ENCODE measurements around the gene CTSA.
"Not testable (repeated sequence)": the region's sequence is repeated elsewhere in the genome, so short reads cannot be mapped to it uniquely, and the experiment has no call there.

CTSA gene

DNA sequence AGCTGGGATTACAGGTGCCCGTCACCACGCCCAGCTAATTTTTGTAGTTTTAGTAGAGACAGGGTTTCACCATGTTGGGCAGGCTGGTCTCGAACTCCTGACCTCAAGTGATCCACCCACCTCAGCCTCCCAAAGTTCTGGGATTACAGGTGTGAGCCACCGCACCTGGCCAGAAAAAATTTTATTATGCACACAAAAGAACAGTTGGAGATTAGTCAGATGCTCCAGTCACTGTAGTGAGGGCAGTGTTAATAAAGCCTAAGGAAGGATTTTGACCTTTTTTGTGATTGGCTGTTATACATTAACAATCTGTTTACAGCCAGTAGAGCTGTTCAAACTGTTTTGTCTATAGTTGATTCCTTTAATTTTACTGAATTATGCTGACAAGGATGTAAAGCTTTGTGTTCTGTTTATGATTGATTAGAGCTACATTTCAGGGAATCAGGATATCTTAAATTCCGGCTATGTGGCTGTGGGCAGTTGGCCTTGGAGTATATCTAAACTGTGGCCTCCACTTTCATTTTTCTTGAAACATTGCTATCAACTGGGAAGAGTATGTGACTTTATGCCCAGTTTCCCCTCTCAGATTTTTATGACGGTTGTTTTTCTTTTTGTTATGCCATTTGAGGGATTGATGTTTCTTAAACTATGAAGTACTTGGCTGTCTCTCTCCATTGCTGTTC, 23.9 kb upstream of the CTSA start:
- DNase-seq = no peak

DNA sequence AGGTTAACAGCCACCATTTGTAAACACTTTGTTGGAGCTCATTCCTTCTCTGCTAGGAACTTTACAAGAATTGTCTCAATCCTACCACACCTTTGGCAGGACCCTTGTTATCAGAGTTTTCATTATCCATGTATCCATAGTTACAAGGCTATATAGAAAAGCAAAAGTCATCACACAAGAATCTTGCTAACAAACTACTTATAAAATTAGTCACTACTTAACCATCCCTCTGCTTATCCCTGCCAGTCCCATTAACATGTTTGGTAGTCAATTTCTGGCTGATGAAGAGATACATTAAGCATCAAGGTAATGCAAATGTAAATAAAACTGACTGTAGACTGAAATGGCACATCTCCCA, 23.3 kb upstream of the CTSA start:
- peak; percentile 60 for DNase-seq

DNA sequence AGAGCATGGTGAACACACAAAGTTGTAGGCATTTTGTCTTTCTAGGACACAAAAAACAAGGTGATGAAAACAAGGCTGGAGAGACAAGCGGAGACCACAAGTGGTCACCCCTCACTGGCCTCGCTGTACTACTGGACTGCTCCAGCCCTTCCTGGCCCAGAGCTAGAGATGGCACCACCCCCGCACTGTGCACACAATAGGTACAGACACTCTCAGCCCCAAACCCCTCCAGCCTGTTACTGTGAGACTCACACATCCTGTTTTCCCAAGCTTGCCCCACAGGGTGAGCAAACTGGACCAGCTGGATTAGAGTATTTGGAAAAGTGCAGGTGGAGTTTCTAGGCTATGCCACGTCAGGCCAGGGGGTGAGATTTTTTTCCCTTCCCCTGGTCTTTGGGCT, 18.5 kb upstream of the CTSA start:
- DNase-seq = no peak

DNA sequence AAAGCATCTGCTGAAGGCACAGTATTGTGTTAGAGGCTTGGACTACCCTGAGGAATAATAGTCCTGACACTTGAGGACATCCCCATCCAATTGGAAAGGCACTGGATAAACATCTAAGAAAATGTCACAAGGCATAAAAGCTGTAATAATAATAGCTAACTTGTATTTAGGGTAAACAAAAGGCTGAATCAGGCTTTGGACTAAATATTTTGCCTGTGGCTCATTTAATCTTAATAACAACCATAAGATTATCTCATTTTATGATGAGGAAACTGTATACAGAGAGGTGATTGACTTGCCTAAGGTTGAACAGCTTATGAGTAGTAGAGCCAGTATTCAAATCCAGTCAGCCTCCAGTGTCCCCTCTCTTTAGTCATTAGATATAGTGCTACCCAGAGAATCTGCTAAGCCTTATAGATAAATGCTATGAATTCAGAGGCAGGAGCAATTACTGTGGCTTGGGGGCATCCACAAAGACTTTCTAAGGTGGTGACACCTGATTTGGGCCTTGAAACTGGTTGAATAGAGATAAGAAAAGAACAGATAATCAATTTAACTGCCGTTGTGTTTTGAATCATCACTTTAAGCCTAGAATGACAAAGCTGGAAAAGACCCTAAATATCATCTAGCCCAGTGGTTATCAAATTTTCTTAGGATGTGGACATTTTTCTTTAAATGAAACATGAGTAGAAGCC, 17.6 kb upstream of the CTSA start:
- no peak for DNase-seq

DNA sequence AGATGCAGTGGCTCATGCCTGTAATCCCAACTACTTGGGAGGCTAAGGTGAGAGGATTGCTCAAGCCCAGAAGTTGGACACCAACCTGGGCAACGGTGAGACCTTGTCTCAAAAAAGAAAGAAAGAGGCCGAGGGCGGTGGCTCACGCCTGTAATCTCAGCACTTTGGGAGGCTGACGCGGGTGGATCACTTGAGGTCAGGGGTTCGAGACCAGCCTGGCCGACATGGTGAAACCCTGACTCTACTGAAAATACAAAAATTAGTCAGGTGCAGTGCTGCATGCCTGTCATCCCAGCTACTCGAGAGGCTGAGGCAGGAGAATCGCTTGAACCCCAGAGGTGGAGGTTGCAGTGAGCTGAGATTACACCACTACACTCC, 17.0 kb upstream of the CTSA start:
- not testable (repeated sequence) for DNase-seq

DNA sequence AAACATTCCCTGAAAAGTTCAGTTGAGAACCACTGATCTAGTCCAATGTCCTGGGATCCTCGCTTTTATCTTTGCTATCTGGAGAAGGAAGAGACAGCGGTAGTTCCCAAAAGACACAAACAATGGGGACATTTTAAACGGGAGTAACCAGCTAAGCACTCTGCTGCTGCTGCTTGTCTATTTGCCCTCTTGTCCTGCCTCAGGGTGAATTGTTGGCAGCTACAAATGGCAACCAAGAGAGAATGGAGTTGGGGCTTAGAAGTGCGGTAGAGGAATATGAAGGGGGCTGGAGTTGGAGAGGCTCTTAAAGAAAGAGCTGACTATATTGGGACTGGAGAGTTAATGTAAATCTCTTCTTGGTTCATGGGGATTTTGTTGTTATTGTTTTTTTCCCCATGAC, 16.6 kb upstream of the CTSA start:
- DNase-seq = no peak

DNA sequence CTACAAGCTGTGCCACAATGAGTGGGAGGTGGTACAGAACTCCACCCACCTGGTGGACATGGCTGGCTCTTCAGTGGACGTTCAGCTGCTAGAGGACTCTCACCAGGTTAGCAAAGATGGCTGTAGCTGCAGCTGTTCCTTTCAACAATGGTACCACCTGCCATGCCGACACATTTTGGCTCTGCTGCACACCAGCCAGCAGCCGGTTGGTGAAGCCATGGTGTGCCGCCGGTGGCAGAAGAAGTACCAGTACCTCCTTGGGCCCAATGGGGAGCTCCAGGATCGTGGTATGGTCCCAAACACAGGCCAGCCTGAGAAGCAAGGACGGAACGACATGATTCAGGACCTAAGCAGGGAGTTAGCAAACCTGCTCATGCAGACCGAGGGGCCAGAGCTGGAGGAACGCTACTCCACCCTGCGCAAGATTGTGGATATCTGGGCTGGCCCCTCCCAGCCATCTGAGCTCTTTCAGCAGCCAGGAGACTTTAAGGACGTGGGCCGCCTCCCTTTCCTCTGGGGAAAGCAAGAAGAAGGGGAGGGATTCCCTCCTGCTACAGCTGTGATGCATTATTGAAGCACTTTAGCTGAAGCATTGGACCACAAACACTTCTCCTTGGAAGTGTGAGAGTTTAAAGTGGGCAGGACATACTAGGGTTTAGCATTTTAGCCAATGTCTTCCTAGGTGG, 12.9 kb upstream of the CTSA start:
- no peak for DNase-seq

DNA sequence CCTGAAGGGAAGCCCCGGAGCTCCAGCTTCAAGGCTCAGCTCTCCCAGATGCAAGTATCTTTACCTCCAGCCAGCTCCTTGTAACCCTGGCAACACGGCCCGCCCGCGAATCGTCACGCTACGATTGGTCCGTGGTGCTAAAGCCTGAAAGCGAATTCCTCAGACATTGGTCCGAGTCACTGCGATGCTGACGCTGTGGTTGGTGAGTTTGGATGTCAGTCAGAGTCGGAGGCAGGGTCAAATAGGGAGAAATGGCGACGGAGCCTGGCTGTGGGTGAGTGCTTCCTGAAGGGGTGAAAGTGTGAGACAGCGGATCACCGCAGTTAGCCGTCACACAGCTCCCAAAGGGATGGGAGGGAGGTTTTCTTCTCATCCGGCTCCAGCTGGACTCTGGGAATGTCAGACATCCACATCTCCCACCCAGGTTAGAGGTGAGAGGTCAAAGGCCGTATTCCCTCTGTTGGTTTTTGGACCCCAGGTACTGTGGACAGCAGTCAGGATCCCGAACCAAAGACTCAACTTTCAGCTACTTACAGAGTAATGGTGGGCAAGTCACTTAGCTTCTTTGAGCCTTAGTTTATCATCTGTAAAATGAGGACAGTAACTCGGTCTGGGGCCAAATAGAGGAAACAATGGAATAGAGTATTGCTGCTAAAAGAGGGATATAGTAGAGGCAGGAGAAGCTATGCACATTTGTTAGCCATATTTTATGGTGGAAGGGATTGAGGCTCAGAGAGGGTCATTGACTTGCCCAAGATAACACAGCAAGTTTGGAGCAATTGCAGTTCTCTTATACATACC, 9.9 kb upstream of the CTSA start, which contains the start of gene ZSWIM1:
Gene ZSWIM1, plus strand, starts transcription at position 240 of the 801 bp plus-strand sequence. CDS start 1,366 bp downstream, outside the sequence.
- peak; percentile 98 for DNase-seq

DNA sequence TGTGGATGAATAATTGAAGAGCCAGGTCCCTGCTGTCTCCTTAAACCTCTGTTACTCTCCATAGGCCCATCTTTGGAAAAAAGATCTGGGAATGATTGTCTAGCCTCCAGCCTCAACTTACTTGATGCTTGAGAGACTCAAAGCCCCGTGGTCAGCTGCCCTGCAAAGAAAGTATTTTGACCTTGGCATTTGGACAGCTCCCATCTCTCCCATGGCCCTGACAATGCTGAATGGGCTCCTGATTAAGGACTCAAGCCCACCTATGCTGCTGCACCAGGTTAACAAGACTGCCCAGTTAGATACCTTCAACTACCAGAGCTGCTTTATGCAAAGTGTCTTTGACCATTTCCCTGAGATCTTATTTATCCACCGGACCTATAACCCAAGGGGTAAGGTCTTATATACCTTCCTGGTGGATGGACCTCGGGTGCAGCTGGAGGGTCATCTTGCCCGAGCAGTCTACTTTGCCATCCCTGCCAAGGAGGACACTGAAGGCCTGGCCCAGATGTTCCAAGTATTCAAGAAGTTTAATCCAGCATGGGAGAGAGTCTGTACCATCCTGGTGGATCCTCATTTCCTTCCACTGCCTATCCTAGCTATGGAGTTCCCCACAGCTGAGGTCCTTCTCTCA, 8.6 kb upstream of the CTSA start:
- DNase-seq = no peak

DNA sequence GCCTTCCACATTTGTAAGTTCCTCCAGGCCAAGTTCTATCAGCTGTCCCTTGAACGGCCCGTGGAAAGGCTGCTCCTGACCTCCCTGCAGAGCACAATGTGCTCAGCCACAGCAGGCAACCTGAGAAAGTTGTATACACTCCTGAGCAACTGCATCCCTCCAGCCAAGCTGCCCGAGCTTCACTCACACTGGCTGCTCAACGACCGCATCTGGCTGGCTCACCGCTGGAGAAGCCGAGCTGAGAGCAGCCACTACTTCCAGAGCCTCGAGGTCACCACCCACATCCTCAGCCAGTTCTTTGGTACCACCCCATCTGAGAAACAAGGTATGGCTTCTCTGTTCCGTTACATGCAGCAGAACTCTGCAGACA, 8.1 kb upstream of the CTSA start:
- no peak for DNase-seq

DNA sequence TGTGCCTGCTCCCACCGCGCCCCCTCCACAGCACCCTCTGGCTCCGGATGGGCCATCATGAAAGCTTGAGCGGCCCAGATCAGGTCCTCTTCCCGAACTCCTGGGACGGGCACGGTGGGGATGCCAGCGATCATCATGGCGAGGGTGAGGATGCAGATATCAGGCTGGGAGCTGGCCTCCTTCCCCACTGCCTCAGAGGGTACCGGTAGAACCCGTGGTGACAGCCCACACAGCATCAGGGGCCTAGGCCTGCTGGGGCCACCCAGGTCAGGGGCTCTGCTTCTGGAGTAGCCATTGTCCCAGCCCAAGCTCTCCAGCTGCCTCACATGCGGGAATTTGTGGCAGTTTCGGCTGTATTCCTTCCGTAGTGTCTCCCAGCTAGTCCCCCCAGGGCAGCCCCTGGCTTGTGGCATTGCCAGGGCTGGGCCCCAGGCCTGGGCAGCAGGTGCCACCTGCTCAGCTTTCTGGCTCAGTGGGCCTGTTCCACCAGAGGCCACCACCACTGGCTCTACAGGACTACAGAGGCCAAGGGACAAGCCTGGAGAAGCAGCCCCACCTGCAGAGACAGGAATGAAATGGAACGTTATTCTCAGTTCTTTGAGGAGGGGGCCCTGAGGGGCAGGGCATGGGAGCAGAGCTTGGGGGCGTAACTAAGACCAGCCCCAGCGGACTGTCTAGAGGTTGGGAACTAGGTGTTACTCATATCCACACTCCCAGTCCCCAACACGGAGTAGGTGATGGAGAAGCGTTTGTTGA, 4.4 kb upstream of the CTSA start:
- DNase-seq = no peak

DNA sequence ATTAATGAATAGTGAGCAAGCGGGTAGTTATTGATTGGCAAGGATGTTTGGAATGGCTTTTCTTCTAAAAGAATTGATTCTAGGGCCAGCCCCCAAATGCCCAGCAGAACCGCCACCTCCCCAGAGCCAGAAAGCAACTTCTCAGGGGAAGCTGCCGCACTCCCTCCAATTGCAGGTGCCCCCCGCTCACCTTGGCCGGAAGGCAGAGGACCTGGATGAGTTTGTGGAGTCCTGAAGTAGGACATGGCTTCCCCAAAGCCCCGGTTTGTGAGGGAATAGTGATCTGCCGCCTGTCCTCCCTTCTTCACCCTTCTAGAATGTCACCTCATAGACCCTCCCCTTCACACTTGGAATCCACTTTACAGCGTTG, 3.8 kb upstream of the CTSA start, which contains the start of gene SPATA25:
Gene SPATA25, minus strand, starts transcription at position 277 of the 370 bp plus-strand sequence. Its CDS starts 32 bp downstream, at position 245.
- no peak for DNase-seq

DNA sequence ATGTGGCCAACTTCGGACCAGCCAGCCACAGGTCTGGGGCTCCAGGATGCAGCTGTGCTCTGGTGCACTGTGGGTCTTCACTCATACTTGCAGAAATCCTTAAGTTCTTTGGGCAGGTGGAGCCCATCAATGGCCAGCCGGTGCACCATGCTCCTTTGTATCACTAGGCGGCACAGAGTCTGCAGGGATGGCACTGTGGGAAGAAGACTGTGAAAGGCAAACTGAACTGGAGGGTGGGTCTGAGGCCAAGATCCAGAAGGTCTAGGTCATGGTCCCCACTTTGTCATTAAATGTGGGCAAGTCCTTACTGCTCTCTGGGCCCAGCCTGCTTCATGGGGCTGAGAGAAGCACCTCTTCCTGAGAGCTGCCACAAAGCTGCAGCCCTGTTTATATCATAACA, 2.5 kb upstream of the CTSA start:
- DNase-seq = no peak

DNA sequence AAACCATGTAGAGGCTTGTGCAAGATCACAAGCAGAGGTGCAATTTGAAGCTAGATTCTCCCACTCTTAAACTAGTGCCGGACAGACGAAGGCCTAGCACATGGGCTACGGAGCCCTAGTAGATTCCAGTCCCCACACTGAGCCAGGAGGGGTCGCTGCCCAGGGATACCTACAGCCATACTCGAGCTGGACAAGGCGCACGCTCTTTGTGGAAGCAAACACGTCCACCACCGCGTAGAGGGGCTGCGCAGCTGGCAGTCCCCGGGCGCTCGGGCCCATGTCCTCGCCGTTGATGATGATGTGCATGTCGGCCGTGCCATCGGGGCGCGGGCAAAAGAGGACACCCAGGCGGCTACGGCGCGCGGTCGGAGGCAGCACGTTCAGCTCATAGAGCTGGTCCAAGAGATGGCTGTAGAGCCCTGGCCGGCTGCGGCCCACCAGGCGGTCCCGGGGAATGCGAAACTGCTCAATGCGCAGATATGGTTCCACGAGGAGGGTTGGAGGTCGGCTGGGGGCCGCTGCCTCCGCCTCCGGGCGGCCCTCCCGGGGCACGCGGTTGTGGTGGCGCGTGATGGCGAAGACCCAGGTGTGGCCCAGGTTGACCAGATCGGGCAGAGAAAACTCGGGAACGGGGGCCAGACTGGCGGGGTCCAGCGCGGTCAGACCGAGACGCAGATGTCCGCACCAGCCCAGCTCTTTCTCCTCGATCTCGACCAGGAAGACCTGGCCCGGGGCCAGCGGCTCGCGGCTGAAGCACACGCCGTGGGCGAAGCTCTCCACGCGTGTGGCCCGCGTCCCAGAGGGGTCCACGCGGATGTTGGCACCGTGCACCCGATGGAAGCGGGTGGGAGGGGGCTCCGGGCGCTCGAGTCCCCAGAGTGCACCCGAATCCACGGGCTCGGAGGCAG, 804 bp upstream of the CTSA start:
- no peak for DNase-seq

DNA sequence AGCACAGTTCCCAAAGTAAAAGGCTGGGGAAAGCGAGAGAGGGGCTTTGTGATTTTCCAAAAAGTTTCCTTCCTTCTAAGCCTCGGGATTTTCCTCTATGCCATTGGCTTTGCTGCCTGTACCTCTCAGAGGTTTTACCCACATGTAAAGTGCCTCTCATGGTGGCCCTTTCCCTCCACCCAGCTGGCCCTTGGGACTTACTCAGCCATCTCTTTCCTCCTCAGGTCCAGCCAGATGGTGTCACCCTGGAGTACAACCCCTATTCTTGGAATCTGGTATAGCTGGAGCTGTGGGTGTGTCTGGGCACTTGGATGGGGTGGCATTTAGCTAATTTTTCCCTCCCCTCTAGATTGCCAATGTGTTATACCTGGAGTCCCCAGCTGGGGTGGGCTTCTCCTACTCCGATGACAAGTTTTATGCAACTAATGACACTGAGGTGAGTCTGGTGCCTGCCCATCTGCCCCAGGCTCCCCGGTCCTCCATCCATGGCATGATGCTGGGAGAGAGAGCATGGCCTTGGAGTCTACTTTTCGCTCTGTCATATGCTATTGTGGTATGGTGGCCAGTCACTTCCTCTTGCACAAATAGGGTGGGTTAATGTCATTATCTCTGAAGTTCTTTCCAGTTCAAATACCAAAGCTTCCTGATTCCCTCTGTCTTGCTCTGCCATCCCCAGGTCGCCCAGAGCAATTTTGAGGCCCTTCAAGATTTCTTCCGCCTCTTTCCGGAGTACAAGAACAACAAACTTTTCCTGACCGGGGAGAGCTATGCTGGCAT, 1.1 kb downstream of the CTSA start:
- DNase-seq = peak; percentile 16

DNA sequence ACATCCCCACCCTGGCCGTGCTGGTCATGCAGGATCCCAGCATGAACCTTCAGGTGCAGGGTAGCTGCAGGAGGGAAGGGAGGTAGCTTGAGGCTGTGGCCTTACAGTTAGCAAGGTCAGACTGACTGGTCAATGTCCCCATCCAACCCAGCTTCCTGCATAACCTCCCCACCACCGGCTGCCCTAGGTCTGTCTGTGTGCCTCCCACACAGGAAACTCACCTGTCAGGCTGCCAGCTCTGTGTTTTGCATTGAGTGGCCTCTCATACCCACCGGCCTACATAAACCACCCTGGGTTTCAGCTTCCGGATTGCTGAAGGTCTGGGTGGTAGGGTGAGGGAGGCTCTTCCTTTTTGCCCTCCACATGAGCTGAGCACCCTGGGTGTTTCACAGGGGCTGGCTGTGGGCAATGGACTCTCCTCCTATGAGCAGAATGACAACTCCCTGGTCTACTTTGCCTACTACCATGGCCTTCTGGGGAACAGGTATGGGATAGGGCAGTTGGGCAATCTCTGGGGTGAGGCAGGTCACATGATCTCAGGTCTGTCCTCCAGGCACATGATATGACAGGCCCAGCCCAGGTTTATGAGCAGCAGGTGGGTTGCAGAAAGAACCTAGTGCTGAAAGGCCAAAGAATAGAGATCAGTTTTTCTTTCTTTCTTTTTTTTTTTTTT, 1.8 kb downstream of the CTSA start:
- no peak for DNase-seq

DNA sequence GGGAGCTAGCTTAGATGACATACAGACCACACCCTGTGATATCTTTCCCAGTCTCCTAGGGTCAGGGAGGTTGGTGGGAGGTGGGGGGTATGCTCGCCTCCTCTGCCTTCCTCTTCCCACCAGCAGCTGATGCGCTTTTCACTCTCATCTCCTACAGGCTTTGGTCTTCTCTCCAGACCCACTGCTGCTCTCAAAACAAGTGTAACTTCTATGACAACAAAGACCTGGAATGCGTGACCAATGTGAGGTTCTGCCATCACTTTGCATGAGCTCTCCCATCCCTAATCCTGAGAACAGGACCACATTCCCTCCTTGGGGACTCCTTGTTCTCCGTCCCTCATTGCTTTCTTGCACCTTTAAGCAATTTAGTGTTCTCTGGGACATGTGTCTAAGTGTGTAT, 2.7 kb downstream of the CTSA start:
- DNase-seq = no peak

DNA sequence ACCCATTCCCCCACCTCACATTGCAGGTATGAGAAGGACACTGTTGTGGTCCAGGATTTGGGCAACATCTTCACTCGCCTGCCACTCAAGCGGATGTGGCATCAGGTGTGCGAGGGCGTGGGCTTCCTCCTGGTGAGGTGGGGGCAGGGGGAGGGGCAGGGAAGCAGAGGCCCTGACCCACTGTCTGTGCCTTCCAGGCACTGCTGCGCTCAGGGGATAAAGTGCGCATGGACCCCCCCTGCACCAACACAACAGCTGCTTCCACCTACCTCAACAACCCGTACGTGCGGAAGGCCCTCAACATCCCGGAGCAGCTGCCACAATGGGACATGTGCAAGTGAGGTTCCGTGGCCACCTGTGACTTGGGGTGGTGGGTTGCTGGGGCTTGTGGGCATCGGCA, 3.7 kb downstream of the CTSA start:
- no peak for DNase-seq

DNA sequence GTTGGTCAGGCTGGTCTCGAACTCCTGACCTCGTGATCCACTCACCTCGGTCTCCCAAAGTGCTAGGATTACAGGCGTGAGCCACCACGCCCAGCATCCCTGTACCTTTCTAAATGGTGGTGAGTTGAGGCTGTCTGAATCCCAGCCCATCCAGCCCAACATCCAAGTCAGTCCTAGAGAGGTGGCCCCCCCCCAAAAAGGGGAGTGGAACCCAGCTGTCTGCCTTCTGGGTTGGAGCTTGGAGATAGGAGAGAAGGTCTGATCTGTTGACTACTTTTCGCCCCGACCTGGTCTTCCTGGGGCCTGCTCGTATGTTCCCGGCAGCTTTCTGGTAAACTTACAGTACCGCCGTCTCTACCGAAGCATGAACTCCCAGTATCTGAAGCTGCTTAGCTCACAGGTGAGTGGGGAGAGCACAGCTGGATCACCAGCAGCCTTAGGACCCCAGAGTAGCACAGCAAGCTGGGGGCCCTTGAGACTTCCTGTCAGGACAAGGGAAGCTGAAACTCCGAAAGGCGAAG, 5.6 kb downstream of the CTSA start:
- DNase-seq = no peak

Data from NCI-H226 (cell line).